GM12874 (cell line): Measurements from ENCODE around the gene STOM.

Experiments
- CTCF ChIP-seq: IDR thresholded peaks from 2 replicates; pipeline ENCODE4 v1.5.1; 2011; ENCODE audit warnings: low read depth, mild to moderate bottlenecking, control low read depth, low read length, moderate library complexity; ENCODE audit not compliant: insufficient read depth

The STOM gene

GRCh38 chr9:121369595-121370265, at the start of gene STOM:
Gene STOM, minus strand, starts transcription at chr9:121370250. Its CDS starts 63 bp downstream, at chr9:121370187.
- TF ChIP-seq CTCF, result no peak

GRCh38 chr9:121411993-121412392, 41.9 kb upstream of the STOM start:
- TF ChIP-seq CTCF, result no peak

GRCh38 chr9:121405899-121406298, 35.8 kb upstream of the STOM start:
- no peak for TF ChIP-seq CTCF

- no peak for TF ChIP-seq CTCF
Observed at GRCh38 chr9:121404906-121405305, 34.9 kb upstream of the STOM start.

- TF ChIP-seq CTCF, result peak; percentile 41
Observed at GRCh38 chr9:121399883-121400607, 30.0 kb upstream of the STOM start.

GRCh38 chr9:121399126-121399882, 29.3 kb upstream of the STOM start:
- no peak for TF ChIP-seq CTCF

- no peak for TF ChIP-seq CTCF
Observed at GRCh38 chr9:121398374-121398773, 28.3 kb upstream of the STOM start.
